Measurements from ENCODE around the gene SPAG17.

The SPAG17 gene

DNA sequence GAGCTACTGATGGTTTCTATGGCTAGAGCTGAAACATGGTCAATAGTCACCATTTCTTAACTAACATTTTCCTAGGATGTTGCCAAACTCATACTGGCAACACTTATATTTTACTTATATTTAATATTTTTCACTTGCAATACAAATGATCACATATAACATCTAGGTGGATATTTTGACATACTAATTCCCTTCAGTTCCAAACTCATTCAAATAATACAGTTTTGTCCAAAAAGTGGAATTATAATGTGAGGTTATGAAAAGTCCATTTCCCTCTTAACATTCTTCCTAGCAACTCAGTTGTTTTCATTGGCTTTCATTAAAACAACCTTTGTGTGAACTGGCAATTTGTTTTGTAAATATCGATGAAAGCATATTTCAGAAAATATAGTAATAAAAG lies 16.0 kb downstream of the SPAG17 start:
- DNase-seq = no peak
- intact Hi-C loops (cut with DNase I) = no loop called here

DNA sequence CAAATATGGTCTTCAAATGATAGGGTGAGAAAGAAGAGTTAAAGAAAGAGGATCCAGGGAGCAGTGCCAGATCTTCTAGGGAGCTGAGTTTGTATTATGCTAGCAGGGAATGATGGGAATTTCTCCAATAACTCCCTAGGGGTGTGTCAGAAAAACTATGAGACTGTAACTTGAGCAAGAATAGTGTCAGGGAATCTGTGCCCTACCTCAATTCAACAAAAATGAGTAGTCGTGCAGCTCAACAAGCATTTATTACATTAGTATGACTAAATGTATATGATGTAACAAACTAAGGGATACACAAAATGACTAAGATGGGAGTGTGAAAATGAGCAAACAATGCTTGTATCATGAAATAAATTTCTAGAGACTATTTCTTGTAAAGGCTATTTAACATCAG lies 24.2 kb downstream of the SPAG17 start:
- intact Hi-C loops (cut with DNase I) = no loop called here
- no peak for DNase-seq

DNA sequence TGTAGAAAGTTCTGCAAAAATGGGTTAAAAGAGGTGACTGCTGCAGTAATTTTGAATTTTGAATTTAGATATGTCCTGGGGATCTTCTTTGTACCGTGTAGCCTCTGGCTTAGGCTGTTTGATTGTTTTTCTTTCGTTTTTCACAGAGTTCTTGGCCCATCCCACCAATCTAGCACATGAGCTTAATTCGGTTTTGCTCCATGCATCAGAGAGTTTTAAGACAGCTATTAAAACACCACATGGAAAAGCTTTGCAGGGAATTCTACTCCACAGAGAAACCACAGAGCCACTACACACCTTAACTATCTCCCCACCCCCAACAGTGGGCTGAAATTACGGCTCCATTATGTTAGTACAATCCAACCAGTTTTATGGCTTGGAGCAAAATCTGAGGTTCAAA lies 25.5 kb downstream of the SPAG17 start:
- intact Hi-C loops (cut with DNase I) = no loop called here
- no peak for DNase-seq

DNA sequence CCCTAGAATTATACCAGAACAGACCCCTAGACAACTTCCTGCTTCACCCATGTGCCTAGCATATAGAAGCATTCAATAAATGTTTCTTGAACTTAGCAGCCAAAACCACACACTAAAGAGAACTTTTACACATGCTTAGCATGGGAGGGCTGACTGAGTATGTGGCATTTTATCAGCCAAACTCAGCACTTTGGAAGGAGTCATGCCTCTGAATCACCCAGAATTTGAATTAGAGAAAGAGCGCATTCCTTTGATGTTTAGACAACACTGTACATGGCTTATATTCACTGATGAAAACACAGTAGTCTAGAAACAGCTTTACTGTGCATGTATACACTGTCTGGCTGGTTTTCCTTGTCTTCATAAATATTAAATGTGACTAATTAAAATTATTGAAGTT lies 26.1 kb downstream of the SPAG17 start:
- DNase-seq = no peak
- intact Hi-C loops (cut with DNase I) = no loop called here

DNA sequence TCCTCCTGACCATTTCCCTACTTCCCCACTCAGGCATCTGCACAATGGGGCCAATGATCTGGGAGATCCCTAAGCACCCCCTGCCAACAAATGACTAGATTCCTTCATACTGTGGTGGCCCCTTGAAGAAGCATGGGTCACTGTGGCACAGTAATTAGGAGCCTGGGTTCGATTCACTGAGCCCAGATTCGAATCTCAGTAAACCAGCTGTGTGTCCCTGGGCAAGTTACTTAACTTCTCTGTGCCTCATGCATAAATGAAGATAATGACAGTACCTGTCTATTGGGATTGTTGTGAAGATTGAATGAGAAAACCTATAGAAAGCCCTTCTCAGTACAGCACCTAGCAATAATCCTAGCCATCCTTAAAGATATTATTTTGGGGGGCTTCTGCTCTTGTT lies 27.5 kb downstream of the SPAG17 start:
- no peak for DNase-seq
- intact Hi-C loops (cut with DNase I) = no loop called here

DNA sequence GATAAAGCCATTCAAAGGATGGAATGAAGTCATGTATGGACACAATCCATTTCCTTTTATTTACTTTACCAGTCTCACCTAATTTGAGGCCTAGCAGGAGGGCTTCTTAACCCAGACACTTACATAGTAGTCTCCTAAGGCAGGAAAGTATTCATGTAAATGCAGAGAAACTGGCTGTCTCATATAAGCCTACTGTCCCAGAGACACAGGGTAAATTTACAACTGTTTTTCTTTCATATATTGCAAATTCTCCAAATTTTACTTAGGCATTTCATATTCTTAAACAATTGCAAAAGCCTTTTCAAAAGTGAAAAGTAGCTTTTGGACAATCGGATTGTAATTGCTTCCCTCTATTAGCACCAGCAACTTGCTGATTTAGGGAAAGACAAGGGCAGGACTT lies 29.9 kb downstream of the SPAG17 start:
- intact Hi-C loops (cut with DNase I) = no loop called here
- no peak for DNase-seq

DNA sequence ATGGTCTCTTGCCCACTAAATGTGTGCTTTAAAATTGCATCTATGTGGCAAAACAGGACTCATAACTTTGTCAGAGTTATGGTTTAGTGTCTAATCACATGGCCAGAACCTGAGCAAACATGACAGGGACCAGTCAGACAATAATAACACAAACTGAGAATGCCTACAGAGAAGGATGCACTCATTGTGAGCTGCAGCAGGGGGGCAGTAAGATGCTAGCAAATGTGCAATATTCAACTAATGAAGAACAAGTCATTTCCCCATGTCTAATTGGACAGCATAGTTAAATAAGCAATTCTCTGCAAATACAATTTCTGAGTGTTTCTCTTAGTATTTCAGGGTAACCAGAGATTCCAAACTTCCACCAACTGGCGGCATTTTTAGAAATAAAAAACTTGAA lies 30.8 kb downstream of the SPAG17 start:
- DNase-seq = no peak
- intact Hi-C loops (cut with DNase I) = no loop called here

DNA sequence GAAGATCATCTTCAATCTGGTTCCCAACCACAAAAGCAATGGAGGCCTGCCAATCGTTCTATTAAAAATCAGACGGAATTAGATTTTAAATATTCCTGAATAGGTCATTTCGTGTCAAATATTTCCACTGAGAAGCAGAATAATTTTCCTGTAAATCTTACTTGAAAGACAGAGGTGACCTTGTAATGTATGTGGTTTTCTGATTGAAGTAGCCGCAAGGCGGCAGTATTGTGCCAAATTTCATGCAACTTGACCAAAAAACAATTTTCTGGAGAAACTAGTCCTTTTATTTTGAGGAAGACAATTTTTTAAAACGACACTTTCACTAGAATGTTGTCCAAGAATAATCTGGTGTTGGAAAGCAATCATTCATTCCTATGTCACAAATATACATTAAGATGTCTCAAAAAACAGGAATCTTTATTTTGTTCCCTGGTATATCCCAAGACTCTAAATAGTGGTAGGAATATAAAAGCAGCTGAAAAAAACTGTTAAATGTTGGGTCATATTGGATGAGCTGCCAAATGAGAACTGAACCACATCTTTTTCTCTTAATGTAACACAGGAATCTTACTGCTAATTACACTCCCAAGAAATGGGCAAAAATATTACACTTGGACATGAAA lies 33.6 kb downstream of the SPAG17 start:
- intact Hi-C loops (cut with DNase I) = loop anchor here (1.0 kb wide), 2 partner anchors 858 to 1216 kb away; no protein-coding TSS in a partner anchor
- DNase-seq = peak in 6 of 10 donors; percentile 41 to 76 (median 57)

DNA sequence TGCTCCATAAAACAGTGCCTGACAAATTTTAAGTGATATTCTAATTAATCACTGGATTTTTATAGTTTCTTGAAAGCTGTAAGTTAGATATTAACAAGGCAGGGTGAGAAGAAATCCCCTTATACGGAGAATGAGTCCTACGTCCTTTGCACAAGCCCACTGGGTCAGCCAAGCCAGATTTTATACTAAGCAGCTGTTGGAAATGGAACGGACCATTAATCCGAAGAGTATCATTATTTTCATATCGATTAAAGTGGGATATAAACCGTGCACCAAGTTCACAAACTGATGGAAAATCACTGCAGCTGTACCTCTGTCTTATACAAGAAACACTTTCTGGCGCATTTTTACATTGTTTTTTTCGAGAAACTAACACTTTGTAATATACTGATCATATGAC lies 35.2 kb downstream of the SPAG17 start:
- DNase-seq = no peak
- intact Hi-C loops (cut with DNase I) = no loop called here

DNA sequence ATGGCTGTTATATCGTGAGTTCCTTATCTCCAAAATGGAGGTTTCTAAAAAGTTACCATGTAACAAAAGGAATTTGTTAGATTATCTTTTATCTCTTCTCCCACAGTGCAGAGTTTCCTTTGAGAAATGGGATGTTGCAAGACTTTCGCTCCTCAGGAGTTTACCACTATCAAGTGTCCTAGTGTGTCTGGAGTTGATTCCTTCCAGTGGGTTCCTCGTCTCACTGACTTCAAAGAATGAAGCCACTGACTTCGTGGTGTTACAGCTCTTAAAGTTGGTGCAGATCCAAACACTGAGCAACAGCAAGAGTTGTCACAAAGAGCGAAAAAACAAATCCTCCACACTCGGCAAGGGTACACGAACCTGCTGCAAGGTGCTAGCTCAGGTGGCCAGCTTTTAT lies 37.0 kb downstream of the SPAG17 start:
- no peak for DNase-seq
- intact Hi-C loops (cut with DNase I) = no loop called here

DNA sequence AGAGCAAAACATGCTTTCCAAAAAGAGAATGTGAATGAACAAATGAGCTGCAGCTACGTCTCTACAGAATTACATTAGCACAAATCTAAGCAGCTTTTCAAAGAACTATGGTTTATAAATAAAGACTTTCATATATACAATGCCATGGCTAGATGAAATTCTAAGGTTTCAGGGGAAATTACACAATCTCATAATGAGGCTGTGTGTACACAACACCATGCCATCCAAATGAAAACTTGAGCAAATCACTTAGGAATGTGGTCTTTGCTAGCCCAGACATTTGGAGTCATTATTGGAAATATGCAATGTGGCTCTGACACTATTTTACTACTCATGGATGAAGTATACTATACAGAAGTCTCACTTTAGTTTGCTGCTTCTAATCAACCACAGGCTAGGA lies 37.5 kb downstream of the SPAG17 start:
- DNase-seq = no peak
- intact Hi-C loops (cut with DNase I) = no loop called here

DNA sequence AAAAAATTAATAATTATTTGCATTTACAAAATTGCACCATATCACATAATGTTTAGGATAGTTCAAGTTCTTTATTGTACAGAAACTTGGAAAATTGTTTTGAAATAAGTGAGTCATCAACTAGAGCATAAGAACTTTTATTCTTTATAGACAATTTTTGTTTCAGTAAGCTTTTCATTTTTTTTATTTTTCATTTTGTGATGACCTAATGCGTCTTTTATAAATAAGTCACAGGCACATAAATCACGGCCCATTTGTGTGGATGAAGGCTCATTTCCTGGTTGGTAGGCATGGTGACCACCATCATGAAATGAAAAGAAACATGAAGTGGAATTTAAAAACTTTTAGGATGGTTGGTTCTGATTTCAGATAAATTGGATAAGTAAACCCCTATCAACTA lies 39.3 kb downstream of the SPAG17 start:
- no peak for DNase-seq
- intact Hi-C loops (cut with DNase I) = no loop called here

DNA sequence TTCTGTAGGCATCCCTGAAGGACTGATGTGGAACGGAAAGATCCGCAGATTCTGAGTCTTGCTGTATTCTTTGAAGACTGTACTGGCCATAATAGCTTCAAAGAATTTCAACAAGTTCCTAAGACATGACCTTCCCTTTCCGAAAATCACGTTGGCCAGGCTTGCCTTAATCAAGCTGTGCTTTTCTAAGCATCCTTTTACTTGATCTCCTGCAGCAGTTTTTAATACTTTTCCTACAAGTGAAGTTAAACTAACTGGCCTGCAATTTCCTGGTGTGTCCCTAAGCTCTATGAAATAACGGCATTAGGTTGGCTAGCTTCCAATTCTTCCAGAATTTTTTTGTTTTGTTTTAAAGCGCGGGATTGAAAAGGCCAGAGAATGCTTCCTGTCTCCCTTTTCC lies 40.3 kb downstream of the SPAG17 start:
- no peak for DNase-seq

DNA sequence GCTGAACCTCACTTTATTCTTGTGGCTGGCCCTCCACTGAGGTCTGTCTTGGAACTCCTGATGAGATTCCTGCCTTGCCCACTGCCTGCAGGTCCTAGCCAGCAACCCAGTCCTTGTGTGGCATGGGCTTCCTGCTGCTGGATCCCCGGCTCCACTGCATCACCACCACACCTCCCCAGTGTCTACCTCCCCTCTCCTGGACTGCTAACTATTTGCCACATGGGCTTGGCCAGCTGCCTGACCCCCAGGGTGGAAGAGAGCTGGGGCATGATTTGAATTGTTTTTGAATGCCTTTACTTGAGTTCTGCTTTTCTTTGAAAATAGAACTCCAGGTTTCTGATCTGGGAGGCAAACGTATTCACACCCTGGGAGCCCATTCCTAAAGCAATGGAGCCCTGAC lies 41.2 kb downstream of the SPAG17 start:
- no peak for DNase-seq
- intact Hi-C loops (cut with DNase I) = no loop called here

More for the DNA sequence above, 40.3 kb downstream of the SPAG17 start:
- intact Hi-C loops (cut with DNase I) = no loop called here

DNA sequence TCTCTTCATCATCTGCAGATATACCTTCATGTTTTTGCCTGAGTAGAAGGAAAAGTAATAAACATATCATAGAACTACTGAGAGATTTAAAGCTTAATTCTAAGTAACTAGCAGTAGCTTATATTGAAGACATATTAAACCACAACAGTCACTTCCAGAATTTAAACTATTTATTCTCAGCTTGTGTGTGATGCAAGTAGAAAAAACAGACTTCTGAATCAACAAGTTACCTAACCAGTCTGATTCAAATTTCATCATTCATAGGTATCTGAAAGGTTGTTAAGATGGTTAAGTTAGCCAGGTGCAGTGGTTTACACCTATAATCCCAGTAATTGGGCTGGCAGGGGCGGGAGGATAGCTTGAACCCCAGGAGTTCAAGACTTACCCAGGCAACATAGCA lies 41.9 kb downstream of the SPAG17 start:
- no peak for DNase-seq
- intact Hi-C loops (cut with DNase I) = no loop called here

DNA sequence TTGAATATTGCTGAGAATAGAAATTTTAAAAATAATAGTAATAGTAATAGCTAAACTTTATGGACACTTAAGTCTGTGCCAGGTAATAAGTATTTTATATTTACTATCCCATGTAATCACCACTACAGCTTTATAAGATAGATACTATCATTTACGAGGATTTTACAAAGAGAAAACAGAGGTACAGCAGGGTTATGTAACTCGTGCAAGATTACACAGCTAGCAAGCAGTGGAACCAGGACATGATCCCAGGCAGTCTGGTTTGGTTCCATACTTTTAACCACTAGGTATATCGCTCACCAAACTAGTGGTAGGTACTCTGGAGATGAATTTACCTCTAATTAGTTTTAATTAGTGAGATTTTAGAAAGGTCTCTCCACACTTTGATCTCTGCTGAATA lies 42.5 kb downstream of the SPAG17 start:
- no peak for DNase-seq
- intact Hi-C loops (cut with DNase I) = no loop called here

DNA sequence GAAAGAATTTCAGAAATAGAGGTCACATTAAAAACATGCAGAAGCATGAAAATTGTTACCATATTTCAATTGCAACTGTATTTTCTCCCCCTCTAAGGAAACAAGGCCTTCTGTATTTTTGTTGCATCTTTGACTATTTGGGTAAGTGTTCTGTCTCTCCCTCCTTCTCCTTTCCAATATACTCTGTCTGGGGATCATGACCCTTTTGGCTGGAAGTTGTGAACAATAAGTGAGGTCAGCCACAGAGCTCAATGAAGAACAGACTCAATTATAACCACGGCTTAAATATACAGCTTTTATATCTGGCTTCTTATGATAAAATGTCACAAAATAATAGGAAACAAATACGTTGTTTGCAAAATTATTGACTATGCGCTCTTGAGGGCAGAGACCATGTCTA lies 47.1 kb downstream of the SPAG17 start:
- no peak for DNase-seq
- intact Hi-C loops (cut with DNase I) = no loop called here

DNA sequence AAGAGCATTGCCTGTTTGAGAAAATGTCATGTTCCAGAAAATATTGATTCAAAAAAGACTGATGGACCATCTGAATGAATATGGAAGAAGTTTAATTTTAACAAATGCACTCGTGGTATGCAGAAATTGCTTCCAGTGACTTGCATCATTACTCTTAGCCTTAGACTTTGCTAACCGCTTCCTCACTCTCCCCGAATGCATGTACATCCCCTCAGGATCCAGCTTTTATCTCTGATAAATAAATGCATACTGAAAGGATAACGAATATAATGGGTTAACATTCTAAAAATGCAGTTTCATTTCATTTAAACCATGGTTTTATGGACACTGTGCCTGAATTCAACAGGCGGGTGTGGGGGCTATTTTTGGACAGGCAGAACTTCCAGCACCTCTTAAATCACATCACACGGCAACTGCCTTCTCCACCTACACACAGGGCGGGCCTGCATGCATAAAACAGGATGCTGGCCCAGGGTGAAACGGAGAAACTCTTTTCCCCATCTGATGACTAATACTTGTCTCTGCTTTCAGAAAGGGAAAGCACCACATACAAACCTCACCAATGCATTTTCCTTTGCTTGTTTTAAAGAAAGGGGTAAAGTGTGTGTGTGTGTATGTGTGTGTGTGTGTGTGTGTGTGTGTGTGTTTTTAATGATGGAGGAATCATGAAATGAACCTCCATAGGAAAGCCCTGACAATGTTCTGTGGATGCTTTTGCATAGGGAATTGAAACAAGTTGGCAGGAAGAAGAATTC lies 48.7 kb downstream of the SPAG17 start:
- intact Hi-C loops (cut with DNase I) = no loop called here
- DNase-seq = peak in 8 of 10 donors; percentile 19 to 87 (median 50)

DNA sequence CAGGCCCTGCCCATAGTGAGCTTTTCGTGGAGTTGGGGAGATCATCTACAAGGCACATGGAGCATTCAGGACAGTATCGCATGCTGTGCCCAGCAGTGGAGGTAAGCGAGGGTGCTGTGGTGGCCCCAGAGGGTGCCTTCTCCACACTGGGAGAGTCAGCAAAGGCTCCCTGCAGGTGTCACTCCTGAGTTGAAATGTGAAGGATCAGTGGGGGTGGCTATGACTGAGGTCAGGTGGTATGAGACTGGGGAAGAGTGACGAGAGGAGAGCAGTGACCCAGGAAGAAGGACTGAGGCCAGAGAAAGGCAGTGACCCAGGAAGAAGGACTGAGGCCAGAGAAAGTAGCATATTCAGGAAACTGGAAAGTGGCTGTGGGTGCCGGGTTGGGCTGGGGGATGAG lies 53.0 kb downstream of the SPAG17 start:
- intact Hi-C loops (cut with DNase I) = no loop called here

DNA sequence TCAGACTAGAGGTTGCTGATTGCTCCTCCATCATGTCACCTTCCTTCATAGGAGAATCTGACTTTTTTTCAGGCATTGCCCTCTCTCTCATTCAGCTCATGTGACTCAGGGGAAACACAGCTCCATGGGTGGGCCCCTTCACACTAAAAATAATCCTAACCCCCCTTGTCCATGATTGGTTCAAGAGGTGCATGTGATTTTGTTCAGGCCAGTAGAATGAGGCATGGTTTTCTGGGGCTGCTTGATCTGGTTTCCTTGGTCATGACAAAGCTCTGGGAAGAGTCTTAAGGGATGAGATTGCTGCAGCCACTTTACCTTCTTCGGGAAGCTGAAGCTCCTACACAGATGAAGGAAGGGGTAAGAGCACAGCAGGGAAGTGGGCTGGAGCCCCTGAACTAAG lies 56.3 kb downstream of the SPAG17 start:
- intact Hi-C loops (cut with DNase I) = no loop called here
- no peak for DNase-seq

More for the DNA sequence above, 53.0 kb downstream of the SPAG17 start:
- no peak for DNase-seq

DNA sequence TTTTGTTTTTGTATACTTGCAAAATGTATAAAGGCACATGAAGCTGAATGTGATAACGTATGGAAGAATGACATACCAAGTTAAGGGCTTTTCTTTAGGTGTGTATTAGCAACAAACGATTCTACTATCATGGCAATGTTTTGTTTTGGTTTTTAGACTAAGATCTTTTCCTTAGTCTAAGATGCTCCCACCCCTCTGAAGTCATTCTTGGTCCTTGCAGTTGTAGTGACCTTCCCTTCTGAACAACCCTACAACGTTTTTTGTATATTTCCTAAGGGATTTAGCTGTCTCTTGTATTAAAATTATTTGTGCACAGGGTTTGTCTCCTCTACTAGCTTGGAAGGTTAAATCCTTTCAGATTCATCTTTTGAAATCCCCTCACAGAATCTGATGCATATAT lies 61.0 kb downstream of the SPAG17 start:
- no peak for DNase-seq
- intact Hi-C loops (cut with DNase I) = no loop called here

DNA sequence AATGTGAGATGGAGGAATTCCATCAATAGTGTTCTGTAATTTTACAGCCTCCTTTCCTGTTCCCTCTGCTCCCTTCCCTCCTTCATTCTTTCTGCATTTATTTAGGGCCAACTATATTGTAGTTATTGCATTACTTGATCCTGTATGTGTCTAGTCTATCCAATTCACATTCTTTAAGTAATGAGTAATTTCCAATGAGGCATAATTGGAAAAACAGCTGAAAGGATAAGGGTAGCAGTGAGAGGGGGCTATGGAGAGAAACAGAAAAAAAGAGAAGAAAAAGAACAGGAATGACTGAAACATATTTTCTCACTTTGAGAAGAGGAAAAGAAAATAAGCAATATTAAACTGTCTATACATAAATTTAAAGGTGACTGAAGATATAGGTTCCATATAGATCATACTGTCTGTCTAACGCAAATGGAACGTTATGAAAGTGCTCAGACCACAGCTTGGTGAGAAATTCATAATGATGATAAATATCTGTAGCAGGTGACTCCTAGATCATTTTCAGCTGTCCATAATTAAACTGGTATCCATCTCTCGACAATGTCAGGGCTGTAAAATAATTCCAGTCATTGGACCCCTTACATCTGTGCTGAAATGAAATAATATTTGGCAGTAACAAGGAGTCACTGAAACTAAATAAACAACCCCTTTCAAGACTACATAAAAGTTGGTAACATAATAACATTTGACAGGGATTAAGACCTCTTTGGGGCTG lies 61.8 kb downstream of the SPAG17 start:
- no peak for DNase-seq
- intact Hi-C loops (cut with DNase I) = no loop called here
